ENCODE measurements around the gene GAB1. TPM values are rescaled to one million over a fixed set of nuclear protein-coding genes. Genes with fewer than 3 reads are reported as not detected.
A peak's percentile ranks its signal among the peaks of the same experiment; 100 is the strongest.
"Not testable (repeated sequence)": the region's sequence is repeated elsewhere in the genome, so short reads cannot be mapped to it uniquely, and the experiment has no call there.

Gene GAB1
- total and polyA plus RNA-seq, 9 donors: 10.7 to 50.3 (median 32.4) TPM

- H3K4me3 ChIP-seq: no peak overlapping the region
- intact Hi-C loops (cut with DNase I): loop anchor here in 2 of 4 donors (10.0 kb wide), 2 partner anchors 46 to 136 kb away; no protein-coding TSS in a partner anchor
- 81 to 94% (median 93%) methylated on average over 7 of the region's 7 CpGs for WGBS, 3 donors
- H3K36me3 ChIP-seq: no peaks in the 10 kb centered on the region
- peaks cover 21% of the 10 kb centered on the region for H3K4me1 ChIP-seq (ENCODE audit: insufficient read depth)
- no peak for DNase-seq
- H3K27ac ChIP-seq: no peak overlapping the region
- H3K9me3 ChIP-seq: no peaks in the 10 kb centered on the region
- no peak for TF ChIP-seq EP300 (IDR thresholded peaks at IDR 0.05)
- TF ChIP-seq POLR2A (IDR thresholded peaks at IDR 0.05): no peak
- TF ChIP-seq CTCF (IDR thresholded peaks at IDR 0.05): no peak
- no peaks in the 10 kb centered on the region for H3K27me3 ChIP-seq
Observed at GRCh38 chr4:143348233-143349077, 11.8 kb downstream of the GAB1 start.

GRCh38 chr4:143349858-143350527 is 13.3 kb downstream of the GAB1 start:
- intact Hi-C loops (cut with DNase I): loop anchor here in 2 of 4 donors (10.0 kb wide), 2 partner anchors 45 to 135 kb away; no protein-coding TSS in a partner anchor
- H3K4me1 ChIP-seq (ENCODE audit: insufficient read depth): peaks cover 14% of the 10 kb centered on the region
- H3K4me3 ChIP-seq, DNase-seq, H3K36me3 ChIP-seq, H3K9me3 ChIP-seq, H3K27me3 ChIP-seq, H3K27ac ChIP-seq: not testable (repeated sequence)
- WGBS, 3 donors: 96 to 97% (median 96%) methylated on average over 25 of the region's 25 CpGs

DNA sequence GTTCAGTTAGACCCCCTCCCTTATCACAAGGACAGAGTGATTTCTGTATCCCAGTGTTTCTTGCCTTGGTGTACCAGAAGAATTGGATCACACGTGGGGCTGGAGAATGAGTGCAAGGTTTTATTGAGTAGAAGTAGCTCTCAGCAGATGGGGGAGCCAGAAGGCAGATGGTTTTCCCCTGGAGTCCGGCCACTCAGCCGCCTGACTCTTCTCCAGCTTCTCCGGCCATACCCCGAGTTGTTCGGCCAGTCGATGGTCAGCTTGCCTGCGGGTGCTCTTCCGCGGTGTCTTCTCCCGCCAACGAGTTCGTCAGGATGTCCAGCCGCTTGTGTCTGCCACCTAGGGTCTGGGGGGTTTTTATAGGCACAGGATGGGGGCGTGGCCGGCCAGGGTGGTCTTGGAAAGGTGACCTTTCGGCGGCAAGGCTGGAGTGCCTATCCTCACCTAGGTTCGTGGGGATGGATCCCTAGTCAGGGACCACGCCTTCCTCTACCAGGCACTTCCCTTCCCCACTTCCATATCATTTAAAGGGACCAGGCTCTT is 14.5 kb downstream of the GAB1 start:
- no peak for TF ChIP-seq EP300 (IDR thresholded peaks at IDR 0.05)
- no peak for TF ChIP-seq CTCF (IDR thresholded peaks at IDR 0.05)
- no peak for TF ChIP-seq POLR2A (IDR thresholded peaks at IDR 0.05)
- H3K27me3 ChIP-seq: no peaks in the 10 kb centered on the region
- no peak overlapping the region for H3K27ac ChIP-seq
- DNase-seq: no peak
- intact Hi-C loops (cut with DNase I): no loop called here
- H3K4me3 ChIP-seq: no peak overlapping the region
- no peaks in the 10 kb centered on the region for H3K36me3 ChIP-seq
- H3K9me3 ChIP-seq: no peaks in the 10 kb centered on the region
- H3K4me1 ChIP-seq (ENCODE audit: insufficient read depth): peaks cover 19% of the 10 kb centered on the region
- WGBS, 3 donors: 89 to 92% (median 92%) methylated on average over 20 of the region's 20 CpGs

DNA sequence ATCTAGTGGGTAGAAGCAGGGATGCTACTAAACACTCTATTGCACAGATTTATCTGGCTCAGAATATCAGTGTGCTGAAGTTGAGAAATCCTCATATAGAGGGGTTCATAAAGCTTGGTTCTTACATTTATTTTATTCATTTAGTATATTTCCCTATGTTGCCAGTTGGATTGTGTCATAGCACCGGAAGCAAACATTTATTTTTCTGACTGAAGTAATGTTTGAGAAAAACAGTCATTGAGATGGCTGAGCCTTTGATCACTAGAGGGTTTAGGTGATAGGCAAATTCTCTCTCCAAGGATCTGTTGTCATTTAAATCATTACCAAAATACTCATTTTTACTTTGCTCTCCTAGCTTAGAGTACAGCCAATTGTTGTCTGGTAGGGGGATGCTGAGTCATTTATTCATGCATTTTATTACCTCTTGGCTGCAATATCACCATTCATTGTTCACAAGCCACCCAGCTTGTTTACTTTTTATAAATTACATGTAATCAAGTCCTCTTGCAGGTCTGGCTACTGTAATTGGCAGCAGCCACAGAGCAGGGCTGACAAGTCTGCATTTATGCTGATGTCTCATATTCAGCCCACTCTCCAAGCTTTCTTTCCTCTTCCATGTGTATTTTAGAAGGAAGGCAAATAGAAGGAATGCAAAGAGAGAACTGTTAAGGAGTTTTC is 15.2 kb downstream of the GAB1 start:
- 24 to 32% (median 30%) methylated on average over 1 of the region's 1 CpG for WGBS, 3 donors

More for the DNA sequence above, 15.2 kb downstream of the GAB1 start:
- Histone ChIP-seq H3K36me3 (no peaks in the 10 kb centered on the region), H3K4me1 (ENCODE audit: insufficient read depth) (peaks cover 19% of the 10 kb centered on the region), H3K27ac (peak overlapping the region in 1 of 2 donors; percentile 53), H3K27me3 (no peaks in the 10 kb centered on the region), H3K9me3 (no peaks in the 10 kb centered on the region), H3K4me3 (no peak overlapping the region)
- intact Hi-C loops (cut with DNase I): no loop called here
- no peak for DNase-seq
- TF ChIP-seq POLR2A (IDR thresholded peaks at IDR 0.05) (no peak), EP300 (IDR thresholded peaks at IDR 0.05) (no peak), CTCF (IDR thresholded peaks at IDR 0.05) (no peak)

Data from ovary (tissue), 9 donors.